HG02678 (cell line): ENCODE measurements around the gene IFNL4.
"Not testable (repeated sequence)": the region's sequence is repeated elsewhere in the genome, so short reads cannot be mapped to it uniquely, and the experiment has no call there.

Experiments used
- ATAC-seq: cut with Tn5 transposase; IDR thresholded peaks from one replicate; pipeline ENCODE4 v1.9.1; 2021; ENCODE audit warnings: mild to moderate bottlenecking, moderate library complexity; ENCODE audit not compliant: unreplicated experiment

Gene IFNL4

DNA sequence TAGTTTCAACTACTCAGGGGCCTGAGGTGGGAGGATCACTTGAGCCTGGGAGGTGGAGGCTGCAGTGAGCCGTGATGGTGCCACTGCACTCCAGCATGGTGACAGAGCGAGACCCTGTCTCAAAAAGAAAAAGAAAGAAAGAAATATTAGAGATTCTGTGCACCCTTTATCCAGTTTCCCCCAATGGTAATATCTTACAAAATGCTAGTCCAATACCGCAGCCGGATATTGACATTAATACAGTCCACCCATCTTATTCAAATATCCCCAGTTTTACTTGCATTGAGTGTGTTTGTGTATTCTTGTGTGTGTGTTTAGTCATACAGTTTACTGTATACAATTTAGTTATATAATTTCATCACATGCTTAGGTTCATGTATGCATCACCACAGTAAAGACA lies 8.6 kb upstream of the IFNL4 start:
- ATAC-seq, result no peak

DNA sequence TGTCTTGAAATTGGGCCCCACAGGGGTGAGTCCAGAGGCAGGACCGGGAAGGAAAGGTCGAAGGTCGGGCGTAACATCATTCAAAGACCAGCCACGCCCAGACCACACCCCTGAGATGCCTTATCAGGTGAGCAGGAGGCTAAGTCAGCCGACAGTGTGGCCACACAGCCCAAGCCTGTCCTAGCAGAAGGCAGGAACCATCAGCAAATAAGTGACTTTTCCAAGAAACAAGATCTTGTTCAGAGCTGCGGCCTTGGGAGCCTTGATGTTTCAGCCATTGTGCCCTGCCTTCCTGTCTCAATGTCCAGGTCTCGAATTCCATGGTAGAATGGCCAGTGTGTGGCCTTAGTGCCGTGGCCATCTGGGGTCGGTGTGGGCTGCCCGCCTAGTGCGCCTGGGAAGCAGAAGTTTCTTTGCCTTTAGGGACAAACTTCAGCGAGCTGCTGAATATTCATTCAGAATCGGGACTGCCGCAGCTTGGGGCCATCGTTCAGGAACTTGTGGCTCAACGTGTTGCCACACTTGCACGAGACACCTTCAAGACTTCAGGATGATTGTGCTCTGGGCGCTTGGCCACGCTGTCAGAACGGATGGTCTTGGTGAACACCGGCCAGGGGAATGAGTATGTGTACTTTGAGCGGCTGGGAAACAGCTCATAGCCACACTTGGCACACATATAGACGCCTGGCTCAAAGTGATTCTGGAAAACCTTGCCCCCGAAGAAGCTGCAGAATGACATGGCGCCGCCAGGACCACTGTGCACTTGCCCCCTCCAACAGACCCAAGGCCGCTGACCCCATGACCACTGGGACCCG lies 6.1 kb upstream of the IFNL4 start:
- no peak for ATAC-seq

DNA sequence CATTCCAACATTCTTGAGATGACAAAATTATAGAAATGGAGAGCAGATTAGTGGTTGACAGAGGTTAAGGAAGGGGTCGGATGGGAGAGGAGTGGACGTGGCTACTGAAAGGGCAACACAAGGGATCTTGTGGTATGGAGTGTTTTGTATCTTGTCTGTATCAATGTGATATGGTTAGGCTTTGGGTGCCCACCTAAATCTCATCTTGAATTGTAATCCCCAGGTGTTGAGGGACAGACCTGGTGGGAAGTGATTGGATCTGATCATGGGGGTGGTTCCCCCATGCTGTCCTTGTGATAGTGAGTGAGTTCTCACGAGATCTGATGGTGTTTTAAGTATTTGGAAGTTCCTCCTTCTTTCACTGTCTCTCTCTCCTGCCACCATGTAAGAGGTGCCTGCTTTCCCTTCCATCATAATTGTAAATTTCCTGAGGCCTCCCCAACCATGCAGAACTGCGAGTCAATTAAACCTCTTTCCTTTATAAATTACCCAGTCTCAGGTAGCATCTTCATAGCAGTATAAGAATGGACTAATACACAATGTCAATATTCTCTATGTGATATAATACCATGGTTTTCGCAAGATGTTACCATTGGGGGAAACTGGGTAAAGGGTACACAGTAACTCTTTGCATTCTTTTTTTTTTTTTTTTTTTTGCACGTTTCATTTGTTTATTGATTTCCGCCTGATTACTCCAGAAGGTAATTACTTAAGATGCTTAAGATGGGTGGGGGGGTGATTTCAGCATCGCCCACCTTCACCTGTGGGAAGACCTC lies 4.9 kb upstream of the IFNL4 start:
- ATAC-seq, result no peak

DNA sequence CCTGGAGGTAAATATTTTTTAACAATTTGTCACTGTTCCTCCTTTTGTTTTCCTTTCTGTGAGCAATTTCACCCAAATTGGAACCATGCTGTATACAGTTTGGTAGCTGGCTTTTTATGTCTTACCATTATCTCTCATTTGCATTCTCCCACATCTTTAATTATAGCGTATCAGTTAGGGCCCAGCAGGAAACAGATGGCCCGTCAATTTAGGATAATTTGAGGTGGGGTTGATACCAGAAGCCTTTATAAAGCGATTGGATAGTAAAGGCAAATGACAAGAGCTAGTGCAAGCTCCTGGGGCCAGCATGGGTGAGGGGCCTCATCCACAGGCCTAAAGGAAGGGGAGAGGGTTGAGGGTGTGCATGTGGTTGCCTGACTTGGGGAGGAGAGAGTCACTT lies 3.8 kb upstream of the IFNL4 start:
- ATAC-seq, result no peak

DNA sequence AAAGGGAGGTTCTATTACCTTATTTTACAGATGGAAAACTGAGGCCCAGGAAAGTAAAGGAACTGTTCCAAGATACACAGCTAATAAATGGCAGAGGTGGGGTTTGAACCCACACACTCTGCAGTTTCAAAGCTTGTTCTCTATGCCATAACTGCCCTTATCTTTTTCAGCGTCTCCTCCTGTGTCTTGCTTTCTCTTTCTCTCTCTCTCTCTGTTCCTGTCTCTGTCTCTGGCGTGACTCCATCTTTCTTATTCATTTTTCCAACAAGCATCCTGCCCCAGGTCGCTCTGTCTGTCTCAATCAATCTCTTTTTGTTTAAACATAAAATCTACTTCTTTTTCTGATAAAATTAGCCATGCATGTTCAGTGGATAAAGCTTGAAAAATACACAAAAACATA lies 3.2 kb upstream of the IFNL4 start:
- ATAC-seq, result no peak

DNA sequence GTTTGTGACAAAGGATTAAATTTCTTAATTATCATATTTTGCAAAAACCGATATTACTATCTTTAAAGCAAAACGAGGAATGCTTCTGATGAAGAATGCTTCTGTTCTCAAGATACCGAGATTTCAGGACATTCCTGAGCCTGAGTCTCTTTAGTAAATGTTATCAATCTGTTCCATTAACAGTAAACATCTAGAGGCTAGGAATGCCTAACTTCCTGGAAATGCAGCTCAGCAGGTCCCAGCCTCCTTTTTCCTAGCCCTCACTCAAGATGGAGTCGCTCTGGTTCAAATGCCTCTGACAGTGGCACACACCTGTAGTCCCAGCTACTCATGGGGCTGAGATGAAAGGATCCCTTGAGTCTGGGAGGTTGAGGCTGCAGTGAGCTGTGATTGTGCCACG lies 2.4 kb upstream of the IFNL4 start:
- no peak for ATAC-seq

DNA sequence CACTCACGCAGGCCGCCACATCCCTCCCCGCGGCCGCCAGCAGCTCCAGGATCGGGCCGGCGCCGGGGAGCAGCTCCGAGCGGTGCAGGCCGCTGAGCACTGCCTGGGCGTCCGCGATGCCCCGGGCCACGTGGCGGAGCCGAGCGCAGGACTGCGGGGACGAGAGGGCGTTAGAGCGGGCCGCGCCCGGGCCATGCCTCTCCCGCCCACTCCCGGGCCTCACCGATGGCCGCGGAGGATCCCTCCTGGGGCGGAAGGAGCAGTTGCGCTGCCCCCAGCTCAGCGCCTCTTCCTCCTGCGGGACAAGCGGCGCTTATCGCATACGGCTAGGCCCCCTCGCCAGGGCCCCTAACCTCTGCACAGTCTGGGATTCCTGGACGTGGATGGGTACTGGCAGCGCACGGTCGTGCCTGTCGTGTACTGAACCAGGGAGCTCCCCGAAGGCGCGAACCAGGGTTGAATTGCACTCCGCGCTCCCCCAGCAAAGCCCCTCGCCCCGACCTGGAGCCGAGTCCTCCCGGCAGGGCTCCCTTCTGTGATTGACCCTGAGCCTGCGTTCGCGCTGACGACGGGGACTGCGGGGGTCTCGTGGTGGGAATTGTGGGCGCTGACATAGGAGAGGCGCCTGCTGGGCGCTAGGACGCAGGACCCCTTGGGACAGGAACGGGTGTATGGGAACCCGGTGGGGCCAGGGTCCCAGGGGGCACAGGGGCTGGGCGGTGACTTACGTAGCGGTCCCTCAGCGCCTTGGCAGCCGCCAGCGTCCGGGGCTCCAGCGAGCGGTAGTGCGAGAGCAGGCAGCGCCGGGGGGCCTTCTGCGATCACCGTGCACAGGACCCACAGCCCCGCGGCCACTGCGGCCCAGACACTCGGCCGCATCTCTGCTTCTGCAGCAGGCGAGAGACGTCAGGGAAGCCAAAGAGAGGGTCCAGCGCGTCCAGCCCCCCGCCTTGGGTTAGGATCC lies 673 bp downstream of the IFNL4 start:
- ATAC-seq, result no peak

DNA sequence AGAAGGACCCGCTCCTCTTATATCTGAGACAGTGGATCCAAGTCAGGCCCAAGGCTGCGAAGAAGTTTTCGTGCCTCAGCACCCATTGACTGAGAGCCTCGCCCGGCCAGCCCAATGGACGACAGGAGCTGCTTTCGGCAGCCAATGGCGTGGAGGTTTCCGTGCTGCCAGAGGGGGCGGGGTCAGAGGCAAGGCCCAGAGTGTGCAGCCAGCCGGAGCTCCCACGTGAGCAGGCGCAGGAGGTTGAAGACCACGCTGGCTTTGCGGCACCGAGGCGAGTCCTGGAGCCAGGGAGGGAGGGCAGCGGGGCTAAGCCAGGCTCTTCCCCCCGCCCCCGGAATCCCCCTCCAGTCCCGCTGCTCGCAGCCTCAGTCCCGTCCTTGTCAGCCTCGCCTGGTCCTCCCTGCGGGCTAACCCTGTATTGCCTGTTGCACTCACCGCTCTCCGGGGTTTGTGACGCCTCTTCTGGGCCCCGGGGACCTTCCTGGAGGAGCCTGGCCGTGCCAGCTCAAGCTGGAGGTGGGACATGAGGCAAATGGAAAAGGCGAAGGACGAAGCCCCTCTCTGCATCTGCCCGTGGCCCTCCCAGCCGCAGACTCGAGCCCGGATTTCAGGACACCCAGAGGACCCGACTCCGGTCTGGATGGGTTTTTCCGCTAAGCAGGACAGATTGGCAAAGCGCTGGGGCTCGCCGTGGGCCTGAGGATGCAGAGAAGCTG lies 1.5 kb downstream of the IFNL4 start:
- no peak for ATAC-seq

DNA sequence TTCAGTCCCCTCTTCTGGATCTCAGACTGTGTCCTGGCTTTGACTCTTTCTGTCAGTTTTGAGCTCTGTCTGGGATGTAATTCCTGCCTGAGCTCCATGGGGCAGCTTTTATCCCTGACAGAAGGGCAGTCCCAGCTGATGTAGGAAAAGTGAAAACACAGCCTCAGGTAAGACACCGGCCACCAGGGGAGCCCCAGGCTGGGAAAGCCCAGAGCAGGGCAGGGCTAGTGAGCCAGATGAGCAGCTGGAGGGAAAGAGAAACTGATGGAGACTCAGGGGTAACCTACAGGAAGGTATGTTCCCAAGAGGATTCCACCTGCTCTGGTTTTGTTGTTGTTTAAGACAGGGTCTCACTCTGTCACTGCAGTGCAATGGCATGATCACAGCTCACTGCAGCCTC lies 3.5 kb downstream of the IFNL4 start:
- not testable (repeated sequence) for ATAC-seq

DNA sequence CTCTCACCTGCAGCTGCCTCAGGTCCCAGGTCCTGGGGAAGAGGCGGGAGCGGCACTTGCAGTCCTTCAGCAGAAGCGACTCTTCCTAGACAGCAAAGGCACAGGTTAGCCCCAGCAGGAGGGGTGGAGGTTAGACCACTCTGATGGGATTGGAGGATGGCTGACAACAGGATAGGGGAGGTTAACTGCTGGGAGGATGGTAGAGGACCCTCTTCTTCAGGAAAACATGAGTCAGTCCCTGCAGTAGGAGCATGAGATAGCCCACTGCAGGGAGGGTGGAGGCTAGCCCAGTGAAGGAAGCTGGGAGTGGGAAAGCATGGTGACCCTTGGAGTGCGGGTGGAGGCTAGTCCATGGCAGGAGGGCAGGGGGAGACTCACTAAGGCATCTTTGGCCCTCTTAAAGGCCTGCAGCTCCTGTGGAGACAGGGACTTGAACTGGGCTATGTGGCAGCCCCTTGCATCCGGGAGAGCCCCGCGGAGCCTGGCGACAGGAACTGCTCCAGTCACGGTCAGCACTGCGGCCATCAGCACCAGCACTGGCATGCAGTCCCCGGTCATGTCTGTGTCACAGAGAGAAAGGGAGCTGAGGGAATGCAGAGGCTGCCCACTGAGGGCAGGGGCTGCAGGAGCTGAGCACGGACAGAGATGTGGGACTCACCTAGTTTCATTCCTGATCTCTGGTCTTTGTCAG lies 4.1 kb downstream of the IFNL4 start, which contains the start of gene IFNL3:
TSS of gene IFNL3 (minus strand) at position 597 of the 691 bp plus-strand sequence. CDS start at position 558, 39 bp downstream.
- ATAC-seq, result not testable (repeated sequence)

DNA sequence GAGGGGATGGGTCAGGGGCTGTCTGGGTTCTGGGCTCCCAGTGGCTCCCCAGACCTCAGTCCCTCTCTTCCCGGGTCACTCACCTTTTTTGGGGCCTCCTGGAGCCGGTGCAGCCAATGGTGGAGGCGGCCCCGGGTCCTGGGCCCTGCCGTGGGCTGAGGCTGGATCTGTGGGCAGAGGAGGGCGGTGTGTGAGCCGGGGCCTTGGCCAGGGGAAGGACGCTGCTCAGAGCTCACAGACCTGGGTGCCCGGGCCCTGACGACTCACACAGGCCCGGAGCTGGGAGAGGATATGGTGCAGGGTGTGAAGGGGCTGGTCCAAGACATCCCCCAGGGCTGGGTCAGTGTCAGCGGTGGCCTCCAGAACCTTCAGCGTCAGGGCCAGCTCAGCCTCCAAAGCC lies 4.9 kb downstream of the IFNL4 start:
- not testable (repeated sequence) for ATAC-seq

DNA sequence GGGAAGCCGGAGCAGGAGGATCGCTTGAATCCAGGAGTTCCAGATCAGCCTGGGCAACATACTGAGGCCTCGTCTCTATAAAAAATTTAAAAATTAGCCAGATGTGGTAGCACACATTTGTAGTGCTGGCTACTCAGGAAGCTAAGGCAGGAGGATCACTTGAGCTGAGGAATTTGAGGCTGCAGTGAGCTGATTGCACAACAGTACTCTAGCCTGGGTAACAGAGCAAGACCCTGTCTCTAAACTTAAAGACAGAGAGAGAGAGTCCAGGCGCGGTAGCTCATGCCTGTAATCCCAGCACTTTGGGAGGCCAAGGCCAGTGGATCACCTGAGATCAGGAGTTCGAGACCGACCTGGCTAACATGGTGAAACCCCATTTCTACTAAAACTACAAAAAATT lies 8.2 kb downstream of the IFNL4 start:
- no peak for ATAC-seq

DNA sequence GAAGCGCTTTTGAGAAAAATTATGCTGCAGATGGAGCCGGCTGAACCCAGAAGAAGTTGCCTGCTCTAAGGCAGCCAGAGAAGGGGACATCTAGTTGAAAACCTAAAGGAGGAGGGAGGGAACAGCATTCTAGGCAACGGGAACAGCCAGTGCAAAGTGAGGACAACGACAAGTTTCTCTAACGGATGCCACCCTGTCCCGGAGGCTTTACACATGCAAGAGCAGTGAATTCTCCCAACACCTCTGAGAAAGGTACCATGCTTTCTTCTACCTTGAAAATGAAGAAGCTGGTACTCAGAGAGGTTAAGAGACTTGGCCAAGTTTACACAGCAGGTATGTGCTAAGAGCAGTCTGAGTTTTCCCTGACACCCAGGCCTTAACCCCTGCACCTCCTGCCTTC lies 9.7 kb downstream of the IFNL4 start:
- ATAC-seq, result no peak

DNA sequence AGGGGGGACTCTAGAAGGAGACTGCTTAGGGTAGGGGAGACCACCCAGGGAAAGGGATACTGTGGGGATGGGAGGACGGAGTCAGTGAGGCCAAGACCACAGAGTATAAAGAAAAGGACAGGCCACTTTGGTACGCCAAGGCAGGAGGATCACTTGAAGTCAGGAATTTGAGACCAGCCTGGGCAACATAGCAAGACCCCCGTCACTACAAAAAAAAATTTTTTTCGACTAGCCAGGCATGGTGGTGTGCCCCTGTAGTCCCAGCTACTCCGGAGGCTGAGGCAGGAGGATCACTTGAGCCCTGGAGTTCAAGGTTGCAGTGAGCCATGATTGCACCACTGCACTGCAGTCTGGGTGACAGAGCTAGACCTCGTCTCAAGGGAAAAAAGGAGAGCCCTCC lies 10.4 kb downstream of the IFNL4 start:
- no peak for ATAC-seq

DNA sequence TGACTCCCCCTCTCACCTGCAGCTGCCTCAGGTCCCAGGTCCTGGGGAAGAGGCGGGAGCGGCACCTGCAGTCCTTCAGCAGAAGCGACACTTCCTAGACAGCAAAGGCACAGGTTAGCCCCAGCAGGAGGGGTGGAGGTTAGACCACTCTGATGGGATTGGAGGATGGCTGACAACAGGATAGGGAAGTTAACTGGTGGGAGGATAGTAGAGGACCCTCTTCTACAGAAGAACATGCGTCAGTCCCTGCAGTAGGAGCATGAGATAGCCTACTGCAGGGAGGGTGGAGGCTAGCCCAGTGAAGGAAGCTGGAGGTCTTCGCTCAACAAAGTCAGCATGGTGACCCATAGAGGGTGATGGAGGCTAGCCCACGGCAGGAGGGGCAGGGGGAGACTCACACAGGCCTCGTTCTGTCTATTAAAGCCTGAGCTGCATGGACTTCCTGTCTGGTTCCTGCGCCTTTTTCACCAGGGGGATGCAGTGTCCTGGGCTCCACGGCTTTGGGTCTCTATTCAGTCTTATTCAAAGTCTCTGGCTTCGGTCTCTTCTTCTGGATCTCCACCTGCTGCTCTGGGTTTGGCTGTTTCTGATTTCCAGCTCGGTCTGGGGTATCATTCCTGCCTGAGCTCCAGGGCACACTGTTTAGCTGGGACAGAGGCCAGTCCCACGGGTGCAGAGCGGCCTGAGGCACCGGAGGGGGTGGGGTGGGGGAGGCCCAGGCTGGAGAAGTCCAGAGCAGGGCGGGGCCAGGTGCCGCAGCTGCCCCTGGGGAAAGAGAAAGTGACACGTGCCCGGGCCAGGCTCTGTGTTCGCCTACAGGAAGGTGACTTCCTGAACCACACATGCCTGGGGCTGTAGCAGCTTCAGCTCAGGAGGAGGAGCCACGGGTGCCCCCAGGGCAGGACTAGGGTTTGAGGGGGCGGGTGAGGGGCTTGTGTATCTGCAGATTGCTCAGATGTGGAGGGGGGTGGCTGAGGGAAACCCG lies 11.2 kb downstream of the IFNL4 start:
- no peak for ATAC-seq

DNA sequence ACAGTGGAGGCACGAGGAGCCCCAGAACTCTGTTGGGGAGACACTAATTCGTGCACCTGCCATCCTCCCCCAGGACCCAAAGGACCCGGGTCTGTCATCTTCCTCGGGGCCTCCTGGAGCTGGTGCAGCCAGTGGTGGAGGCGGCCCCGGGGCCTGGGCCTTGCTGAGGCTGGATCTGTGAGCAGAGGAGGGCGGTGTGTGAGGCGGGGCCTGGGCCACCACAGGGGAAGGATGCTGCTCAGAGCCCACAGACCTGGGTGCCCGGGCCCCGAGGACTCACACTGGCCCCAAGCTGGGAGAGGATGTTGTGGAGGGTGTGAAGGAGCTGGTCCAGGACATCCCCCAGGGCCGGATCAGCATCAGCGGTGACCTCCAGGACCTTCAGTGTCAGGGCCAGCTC lies 12.1 kb downstream of the IFNL4 start:
- no peak for ATAC-seq

DNA sequence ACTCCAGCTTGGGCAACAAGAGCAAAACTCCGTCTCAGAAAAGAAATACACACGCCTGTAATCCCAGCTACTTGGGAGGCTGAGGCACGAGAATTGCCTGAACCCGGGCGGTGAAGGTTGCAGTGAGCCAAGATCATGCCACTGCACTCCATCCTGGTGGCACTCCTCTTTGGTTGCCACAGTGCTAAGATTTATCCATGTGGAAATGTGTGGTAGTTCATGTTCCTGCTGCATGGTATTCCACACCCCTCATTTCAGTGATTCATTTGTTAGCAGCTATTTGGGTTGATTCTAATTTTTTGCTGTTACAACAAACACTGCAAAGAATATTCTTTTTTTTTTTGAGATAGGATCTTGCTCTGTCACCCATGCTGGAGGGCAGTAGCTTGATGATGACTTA lies 15.9 kb downstream of the IFNL4 start:
- no peak for ATAC-seq

DNA sequence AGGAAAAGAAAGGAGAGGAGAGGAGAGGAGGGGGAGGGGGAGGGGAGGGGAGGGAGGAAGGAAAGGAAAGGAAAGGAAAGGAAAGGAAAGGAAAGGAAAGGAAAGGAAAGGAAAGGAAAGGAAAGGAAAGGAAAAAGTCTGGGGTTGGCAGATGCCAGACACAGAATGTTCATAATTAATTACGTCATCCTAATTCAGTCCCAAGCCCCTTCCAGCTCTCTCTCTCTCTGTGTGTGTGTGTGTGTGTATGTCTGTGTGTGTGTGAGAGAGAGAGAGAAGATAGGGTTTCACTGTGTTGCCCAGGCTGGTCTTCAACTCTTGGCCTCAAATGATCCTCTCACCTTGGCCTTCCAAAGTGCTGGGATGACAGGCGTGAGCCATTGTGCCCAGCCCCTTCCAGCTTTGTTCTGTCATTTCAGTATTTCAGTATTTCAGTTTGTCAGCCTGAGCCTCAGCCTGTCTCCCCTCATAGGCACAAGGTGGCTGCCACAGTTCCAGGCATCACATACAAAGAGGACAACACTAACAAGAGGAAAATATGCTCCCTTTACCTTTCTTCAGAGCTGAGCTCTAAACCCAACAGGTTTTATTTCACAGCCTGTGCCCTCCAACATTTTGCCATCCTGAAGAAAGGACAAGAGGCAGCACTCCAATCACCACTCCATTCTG lies 18.4 kb downstream of the IFNL4 start:
- ATAC-seq, result no peak
